ENCODE data around the gene STK32B. TPM values are rescaled to one million over a fixed set of nuclear protein-coding genes. Genes with fewer than 3 reads are reported as not detected.
A peak's percentile ranks its signal among the peaks of the same experiment; 100 is the strongest.
"Not testable (repeated sequence)": the region's sequence is repeated elsewhere in the genome, so short reads cannot be mapped to it uniquely, and the experiment has no call there.

The STK32B gene
- total RNA-seq, 1 experiment from 2014 or later, result 11.7 TPM

DNA sequence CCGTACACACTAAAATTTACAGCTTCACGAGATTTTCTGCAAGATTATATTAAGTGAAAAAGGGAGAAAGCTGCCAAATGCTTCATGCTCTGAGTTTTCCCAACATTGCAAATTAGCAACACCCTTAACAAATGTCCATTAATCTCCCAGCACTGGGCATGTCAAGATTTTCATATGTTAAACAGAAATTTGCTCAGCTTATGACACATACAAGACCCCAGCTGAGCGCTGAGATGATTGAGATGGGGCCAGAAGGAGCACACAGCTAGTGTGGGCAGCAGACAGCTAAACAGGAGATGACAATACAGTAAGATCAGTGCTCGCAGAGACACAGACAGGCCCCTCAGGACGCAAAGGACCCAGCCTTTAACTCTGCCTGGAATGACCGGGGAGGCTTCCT is 208.8 kb downstream of the STK32B start:
- no peak for DNase-seq (ENCODE audit: low read depth)

DNA sequence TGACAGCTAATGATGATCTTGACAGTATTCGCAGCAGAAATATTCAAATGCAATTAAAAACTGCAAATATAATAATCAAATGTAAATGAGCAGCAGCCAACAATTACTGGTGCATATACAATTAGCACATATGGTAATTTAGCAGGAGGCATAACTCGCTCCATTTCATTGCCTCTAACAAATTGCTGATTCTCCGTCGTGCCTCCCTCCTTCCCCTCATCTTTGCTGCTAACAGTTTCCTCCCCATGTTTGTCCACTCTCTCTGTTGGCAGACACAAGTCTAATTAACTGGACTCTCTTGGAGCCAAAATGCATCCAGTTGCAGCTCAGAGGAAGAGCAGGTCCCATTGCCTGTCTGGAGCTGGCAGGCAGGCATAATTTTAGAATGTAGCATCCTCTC is 210.6 kb downstream of the STK32B start:
- no peak for DNase-seq (ENCODE audit: low read depth)

DNA sequence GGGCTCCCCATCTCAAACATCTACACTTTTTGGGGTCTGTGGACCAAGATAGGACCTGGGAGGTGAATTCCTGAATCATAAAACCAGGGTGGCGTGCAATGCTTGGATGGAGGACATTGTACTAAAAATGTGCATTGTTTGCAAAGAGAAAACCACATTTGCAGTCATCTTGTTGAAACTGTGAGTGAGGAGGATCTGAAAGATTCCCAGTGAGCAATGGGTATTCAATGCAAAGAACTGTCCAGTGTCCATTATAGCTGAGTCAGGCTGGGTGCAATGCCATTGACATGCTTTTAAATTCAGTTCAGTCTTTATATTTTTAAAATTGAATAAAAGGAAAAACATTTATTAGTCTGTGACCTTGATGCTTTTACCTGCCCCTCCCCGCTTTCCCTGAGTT is 215.7 kb downstream of the STK32B start:
- DNase-seq (ENCODE audit: low read depth), result no peak

DNA sequence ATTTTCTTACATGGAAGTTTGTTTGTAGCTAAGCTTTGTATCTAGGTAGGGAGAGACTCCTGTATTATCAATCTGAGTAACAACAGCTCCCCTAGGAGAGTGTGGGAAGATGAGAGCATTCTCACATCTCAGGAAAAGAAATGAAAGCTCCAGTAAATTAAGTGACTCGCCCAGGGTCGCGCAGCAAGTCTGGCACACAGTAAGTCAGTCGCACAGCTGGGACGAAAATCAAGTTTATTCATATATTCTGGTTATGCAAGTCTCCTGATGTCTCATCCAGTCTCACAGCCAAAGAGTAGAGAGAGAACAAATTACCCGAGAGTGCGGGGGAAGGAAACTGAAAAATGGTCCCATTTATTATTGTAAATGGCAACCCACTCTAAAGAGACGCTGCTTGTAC is 216.1 kb downstream of the STK32B start:
- DNase-seq (ENCODE audit: low read depth), result peak; percentile 16

DNA sequence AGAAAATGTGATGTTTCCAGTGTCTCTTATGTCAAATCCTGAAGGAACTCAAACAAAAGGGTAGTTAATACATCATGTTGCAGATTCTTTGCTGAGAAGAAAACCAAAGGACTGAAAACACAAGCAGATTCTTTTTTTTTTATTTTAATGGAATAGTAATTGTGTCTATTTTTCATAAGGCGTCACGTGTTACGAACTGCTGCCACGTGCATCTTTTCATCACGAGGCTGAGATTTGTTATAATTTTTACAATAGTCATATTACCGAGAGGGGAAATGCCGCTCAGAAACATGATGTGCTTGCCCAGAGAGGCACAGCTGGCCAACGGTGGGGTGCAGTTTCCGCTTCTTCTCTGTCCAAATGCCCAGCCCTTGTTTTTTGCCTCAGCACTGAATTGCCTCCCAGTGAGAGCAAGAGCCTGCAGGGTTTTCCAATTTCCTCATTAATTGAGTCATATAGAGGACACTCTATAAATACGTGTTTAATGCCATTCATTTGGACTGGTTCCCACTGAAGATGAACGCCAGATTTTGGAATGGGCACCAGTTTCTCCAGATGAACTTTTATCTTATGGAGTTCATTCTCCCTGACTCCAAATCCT is 225.3 kb downstream of the STK32B start:
- peak; percentile 30 for DNase-seq (ENCODE audit: low read depth)

DNA sequence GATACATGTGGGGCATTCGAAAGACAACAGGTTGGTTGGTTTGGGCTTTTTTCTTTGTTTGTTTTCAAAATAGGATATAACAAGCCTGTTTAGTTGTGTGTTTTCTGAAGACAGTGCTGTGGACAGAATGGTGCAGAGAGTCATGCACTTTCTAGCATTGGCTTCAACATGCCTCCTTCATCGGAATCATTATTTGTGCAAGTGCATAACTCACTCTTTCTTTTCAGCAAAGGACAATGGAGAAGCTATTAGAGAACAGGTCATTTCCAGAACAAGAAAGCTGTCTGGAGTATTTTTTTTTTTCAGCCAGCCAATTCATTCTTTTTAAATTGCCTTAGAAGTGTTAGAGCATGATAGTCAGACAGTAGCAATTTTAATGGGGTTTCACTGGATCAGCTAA is 225.8 kb downstream of the STK32B start:
- DNase-seq (ENCODE audit: low read depth), result no peak

DNA sequence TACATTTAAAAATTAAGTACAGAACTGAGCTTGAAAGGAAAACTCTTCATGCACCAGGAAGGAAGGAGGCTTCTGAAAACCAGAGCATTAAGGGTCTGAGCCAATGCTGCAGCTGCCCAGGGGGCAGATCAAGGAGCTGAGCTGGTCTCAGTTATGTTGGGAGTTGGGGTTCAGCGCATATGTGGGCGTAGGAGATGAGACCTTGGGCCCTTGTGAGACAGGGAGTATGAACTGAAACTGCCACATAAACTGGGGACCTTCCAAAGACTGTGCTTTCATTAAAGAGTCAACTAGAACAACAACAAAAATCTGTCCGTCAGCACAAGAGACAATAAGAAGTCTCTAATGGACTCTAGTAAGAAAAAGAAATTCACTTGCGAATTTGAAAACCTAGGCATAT is 226.9 kb downstream of the STK32B start:
- no peak for DNase-seq (ENCODE audit: low read depth)

DNA sequence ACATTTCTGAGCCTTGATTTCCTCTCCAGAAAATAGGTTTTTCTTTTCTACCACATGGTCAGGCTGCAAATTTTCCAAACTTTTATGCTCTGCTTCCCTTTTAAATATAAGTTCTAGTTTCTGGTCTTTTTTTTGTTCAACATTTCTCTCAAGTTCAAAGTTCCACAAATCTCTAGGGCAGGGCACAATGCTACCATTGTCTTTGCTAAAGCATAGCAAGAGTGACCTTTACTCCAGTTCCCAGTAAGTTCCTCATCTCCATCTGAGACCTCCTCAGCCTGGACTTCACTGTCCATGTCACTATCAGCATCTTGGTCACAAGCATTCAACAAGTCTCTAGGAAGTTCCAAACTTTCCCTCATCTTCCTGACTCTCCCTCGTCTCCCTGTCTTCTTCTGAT is 228.8 kb downstream of the STK32B start:
- not testable (repeated sequence) for DNase-seq (ENCODE audit: low read depth)

DNA sequence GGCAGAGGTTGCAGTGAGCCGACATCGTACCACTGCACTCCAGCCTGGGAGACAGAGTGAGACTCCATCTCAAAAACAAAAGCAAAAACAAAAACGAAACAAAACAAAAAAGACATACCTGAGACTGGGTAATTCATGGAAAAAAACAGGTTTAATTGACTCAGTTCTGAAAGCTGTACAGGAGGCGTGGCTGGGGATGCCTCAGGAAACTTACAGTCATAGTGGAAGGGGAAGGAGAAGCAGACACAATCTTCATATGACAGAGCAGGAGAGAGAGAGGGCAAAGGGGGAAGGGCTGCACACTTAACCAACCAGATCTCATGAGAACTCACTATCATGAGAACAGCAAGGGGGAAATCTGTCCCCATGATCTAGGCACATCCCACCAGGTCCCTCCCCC is 229.5 kb downstream of the STK32B start:
- DNase-seq (ENCODE audit: low read depth), result no peak

DNA sequence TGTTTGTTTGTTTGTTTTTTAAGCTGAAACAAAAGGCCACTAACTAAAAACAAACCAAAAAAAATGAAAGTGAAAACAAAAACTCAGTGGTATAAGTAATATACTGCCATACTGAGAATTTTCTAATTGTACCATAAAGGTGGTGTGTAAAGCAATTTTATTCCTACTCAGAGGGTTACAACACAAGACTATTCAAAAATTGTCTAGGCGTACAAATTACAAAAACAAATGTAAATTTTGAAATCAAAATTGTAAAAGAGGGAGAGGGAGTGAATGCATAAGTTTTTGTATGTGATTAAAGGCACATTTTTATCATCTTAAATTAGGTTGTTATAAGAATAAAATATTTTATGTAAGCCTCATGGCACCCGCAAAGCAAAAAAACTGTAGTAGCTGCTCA is 232.6 kb downstream of the STK32B start:
- DNase-seq (ENCODE audit: low read depth), result no peak

DNA sequence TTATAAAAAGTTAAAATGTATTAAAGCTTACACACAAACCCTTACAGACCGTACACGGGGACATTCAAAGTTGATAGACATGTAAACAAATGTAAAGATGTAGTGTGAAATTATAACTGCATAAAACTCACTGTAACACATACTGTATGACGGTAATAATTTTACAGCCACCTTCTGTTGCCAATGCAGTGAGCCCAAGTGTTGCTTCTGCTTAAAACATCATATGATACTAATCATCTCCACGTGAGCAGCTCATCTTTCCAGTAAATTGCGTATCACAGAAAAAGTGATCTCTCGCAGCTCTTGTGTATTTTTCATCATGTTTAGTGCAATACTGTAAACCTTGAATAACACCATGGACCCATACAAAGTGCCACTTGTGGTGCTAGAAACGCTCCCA is 233.2 kb downstream of the STK32B start:
- no peak for DNase-seq (ENCODE audit: low read depth)

DNA sequence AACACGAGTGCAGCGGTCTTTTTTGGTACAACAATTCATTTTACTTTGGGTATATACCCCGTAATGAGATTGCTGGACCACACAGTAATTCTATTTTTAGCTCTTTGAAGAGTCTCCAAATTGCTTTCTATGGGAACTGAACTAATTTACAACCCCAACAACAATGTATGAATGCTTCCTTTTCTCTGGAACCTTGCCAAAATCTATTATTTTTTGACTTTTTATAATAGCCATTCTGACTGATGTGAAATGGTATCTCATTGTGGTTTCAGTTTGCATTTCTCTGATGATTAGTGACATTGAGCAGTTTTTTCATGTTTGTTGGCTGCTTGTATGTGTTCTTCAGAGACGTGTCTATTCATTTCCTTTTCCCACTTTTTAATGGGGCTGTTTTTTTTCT is 240.8 kb downstream of the STK32B start:
- no peak for DNase-seq (ENCODE audit: low read depth)

DNA sequence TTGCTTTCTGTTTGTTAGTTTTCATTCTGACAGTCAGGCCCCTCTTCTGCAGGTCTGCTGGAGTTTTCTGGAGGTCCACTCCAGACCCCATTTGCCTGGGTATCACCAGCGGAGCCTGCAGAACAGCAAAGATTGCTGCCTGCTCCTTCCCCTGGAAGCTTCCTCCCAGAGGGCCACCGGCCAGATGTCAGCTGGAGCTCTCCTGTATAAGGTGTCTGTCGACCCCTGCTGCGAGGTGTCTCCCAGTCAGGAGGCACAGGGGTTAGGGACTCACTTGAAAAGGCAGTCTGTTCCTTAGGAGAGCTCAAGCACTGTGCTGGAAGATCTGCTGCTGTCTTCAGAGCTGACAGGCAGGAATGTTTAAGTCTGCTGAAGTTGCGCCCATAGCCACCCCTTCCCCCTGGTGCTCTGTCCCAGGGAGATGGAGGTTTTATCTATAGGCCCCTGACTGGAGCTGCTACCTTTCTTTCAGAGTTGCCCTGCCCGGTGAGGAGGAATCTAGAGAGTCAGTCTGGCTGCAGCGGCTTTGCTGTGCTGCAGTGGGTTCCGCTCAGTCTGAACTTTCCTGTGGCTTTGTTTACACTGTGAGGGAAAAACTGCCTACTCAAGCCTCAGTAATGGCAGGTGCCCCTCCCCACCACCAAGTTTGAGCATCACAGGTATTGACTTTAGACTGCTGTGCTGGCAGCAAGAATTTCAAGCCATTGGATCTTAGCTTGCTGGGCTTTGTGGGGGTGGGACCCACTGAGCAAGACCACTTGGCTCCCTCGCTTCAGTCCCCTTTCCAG is 246.9 kb downstream of the STK32B start:
- not testable (repeated sequence) for DNase-seq (ENCODE audit: low read depth)

DNA sequence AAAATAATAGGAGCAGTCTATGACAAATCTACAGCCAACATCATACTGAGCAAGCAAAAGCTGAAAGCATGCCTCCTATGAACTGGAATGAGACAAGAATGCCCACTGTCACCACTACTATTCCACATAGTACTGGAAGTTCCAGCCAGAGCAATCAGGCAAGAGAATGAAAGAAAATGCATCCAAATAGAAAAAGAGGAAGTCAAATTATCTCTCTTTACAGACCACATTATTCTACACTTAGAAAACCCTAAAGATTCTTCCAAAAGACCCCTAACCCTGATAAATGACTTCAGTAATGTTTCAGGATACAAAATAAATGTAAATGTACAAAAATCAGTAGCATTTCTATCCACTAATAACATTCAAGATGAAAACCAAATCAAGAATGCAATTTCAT is 249.0 kb downstream of the STK32B start:
- no peak for DNase-seq (ENCODE audit: low read depth)

DNA sequence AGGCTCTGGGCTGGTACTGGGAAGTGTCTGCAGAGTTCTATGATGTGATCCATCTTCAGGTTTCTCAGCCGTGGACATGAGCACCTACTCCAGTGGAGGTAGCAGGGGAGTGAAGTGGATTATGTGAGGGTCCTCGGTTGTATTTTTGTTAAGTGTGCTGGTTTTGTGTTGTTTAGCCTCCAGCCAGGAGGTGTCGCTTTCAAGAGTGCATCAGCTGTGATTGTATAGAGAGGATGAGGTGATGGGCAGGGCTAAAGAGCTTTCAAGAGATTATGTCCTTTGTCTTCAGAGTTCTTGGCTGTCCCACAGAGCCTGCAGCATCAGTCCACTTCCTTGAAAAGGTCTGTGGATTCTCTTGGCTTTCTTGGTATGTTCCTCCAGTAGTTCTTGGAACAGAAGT is 256.6 kb downstream of the STK32B start:
- no peak for DNase-seq (ENCODE audit: low read depth)

DNA sequence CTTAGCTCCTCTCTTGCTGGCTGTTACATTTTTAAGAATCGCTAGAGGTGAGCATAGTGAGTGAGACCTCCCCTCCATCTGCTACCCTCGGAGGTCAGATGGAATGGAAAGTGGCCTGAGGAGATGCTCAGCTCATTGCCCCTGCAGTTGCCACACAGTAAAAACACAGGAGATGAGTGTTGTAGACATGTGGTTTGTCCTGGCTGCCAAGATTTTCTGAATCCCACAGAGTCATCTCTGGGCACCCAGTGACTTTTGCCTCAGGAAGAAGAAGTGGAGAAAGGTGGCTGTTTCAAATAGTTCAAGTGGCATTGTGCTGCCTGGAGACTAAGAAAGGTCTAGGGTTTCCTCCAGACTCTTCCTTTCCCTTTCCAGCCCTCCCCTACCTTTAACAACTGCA is 271.0 kb downstream of the STK32B start:
- DNase-seq (ENCODE audit: low read depth), result peak; percentile 49

DNA sequence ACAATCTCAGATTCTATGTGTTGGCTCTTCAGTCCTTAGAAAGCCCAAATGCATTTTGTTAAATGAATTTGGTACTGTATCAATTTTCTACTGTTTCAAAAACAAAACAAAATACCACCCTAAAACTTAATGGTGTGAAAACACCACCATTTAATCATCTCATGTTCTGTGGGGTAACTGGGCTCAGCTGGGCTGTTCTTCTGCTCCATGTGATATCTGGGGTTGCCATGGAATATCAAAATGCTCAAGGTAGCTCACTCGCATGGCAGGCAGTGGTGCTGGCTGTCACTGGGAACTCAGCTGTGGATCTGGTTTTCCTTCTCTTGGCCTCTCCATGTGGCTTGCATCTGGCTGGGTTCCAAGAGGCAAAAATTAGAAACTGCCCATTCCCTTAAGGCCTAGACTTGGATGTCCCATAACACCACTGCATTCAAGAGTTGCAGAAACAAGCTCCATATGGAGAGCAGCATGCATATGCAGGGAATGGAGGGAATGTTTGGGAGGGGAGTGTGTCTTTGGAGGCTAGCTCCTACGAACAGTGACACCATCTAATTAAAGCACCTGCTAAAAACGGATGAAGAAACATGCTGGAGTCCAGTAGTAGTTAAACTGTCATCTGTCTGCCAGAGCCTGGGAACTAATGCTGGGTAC is 279.2 kb downstream of the STK32B start:
- no peak for DNase-seq (ENCODE audit: low read depth)

DNA sequence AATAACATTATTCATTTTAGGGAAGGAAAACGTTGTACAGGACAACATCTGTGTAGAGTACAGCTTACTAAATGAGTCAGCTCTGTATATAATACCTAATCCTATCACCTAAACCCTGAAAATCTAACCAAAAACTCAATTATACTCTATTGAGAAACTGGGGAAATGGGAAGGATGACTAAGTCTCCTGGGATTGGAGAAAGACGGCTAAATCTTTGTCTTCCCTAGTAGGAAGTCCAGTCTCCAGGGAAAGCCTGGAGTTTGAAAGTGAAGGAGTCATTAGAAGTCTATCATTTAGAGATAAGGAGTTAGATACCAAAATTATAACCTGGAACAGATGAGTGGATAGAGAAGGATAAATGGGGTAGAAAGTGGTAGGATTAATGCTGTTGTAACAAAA is 286.5 kb downstream of the STK32B start:
- DNase-seq (ENCODE audit: low read depth), result peak; percentile 19

DNA sequence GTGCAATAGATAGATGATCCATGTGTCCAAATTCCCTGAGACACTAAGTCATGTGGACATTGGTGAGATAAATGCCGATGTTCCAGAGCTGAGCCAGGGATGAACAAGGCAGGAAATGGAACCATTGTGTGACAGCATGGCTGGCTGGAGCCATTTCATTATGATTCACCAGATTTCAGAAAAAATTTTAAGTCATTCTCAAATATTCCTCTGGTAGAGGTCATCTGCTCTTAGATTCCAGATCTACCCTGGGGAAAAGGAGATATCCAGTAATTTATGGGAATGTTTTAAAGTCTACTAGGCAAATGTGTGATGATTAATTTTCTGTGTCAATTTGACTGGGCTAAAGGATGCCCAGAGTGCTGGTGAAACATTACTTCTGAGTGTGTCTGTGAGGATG is 287.3 kb downstream of the STK32B start:
- peak; percentile 46 for DNase-seq (ENCODE audit: low read depth)

DNA sequence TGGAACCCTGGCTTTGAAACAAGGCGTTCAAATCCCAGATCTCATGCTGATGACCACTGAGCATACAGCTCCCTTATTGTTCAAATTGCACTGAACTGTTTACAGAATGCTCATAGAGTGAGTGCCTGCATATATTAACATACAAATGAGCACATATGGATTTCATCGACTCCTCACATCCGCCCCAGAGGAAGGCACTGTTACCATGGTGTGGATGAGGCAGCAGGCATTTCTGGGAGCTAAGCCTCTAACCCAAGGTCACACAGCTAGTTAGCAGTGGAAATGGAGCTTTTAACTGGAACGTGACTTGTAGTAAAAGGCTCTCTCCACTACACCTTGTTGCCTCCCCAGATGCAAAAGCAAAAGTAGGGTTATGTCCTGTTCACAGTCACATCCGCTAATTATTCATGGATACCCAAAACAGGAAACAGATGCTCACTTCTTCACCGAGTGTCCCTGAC is 289.7 kb downstream of the STK32B start:
- peak; percentile 41 for DNase-seq (ENCODE audit: low read depth)

DNA sequence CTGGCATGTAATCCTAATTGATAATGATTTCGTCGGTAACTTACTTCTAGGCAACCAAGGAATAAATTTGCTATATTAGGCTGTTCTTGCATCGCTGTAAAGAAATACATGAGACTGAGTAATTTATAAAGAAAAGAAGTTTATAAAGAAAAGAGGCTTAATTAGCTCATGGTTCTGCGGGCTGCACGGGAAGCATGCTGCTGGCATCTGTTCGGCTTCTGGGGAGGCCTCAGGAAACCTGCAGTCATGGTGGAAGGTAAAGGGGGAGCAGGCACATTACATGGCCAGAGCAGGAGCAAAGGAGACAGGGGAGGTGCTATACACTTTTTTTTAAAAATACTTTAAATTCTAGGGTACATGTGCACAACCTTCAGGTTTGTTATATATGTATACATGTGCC is 290.2 kb downstream of the STK32B start:
- DNase-seq (ENCODE audit: low read depth), result no peak

DNA sequence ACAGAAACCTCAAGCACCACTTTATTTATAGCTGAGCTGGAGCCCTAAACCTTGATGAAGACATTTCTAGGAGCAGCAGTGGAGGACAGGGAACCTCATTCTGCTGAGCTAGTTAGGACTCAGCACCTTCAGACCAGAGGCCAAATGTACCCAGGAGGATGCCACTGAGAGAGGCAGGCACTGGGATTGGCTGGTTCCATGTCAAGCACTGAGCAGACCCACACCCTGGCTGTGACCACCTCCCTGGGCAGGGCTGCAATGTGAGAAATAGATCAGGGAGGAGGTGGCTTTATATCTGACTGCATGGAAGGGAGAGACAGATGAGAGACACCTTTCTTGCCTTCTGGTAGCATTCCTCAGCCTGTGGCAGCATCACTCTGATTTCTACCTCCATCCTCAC is 304.6 kb downstream of the STK32B start:
- DNase-seq (ENCODE audit: low read depth), result no peak

DNA sequence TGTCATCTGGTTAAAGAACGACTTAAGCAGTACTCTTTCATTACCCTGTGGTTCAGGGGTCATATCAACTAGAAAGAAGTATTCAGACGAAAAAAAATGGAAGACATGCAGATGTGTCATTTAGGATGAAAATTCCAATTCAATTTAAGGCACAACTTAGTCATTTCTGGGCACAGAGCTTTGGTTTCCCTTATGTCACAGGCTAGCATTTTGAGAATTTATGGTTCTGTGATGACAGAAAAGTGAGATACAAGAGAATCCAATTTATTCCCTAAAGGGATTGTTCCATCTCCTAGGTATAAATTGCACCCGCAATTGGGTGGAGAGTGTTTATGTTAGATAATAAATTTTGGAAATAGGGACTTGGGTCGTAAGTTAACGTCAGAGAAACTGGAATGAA is 306.6 kb downstream of the STK32B start:
- no peak for DNase-seq (ENCODE audit: low read depth)
